GM18858 (cell line): ENCODE results near the gene SSTR3.
A peak's percentile ranks its signal among the peaks of the same experiment; 100 is the strongest.
"Not testable (repeated sequence)": the region's sequence is repeated elsewhere in the genome, so short reads cannot be mapped to it uniquely, and the experiment has no call there.

Experiments
- ATAC-seq: cut with Tn5 transposase; IDR thresholded peaks from one replicate; pipeline ENCODE4 v1.9.1; 2021; ENCODE audit not compliant: unreplicated experiment

The SSTR3 gene

GRCh38 chr22:37212174-37212906 lies at the start of gene SSTR3:
Gene SSTR3 (minus strand): TSS chr22:37212477. CDS start chr22:37207803, 4,674 bp downstream.
- ATAC-seq = no peak

- ATAC-seq = no peak
Observed at GRCh38 chr22:37260901-37261336, 48.6 kb upstream of the SSTR3 start.

GRCh38 chr22:37260155-37260795 lies 48.0 kb upstream of the SSTR3 start:
- ATAC-seq = no peak

- ATAC-seq = no peak
Observed at GRCh38 chr22:37259540-37260029, 47.3 kb upstream of the SSTR3 start.

- no peak for ATAC-seq
Observed at GRCh38 chr22:37258753-37259401, 46.6 kb upstream of the SSTR3 start.

- no peak for ATAC-seq
Observed at GRCh38 chr22:37258005-37258752, 45.9 kb upstream of the SSTR3 start.

- ATAC-seq = no peak
Observed at GRCh38 chr22:37256075-37256726, 43.9 kb upstream of the SSTR3 start.

GRCh38 chr22:37255558-37256006 lies 43.3 kb upstream of the SSTR3 start:
- ATAC-seq = no peak

GRCh38 chr22:37254867-37255233 lies 42.6 kb upstream of the SSTR3 start:
- ATAC-seq = no peak

GRCh38 chr22:37254209-37254866 lies 42.1 kb upstream of the SSTR3 start:
- no peak for ATAC-seq

- no peak for ATAC-seq
Observed at GRCh38 chr22:37253126-37253660, 40.9 kb upstream of the SSTR3 start.

GRCh38 chr22:37251836-37252235 lies 39.6 kb upstream of the SSTR3 start:
- ATAC-seq = not testable (repeated sequence)

GRCh38 chr22:37249986-37250385 lies 37.7 kb upstream of the SSTR3 start:
- ATAC-seq = no peak

GRCh38 chr22:37248251-37248650 lies 36.0 kb upstream of the SSTR3 start:
- no peak for ATAC-seq

GRCh38 chr22:37245740-37246139 lies 33.5 kb upstream of the SSTR3 start:
- ATAC-seq = no peak

- ATAC-seq = no peak
Observed at GRCh38 chr22:37244922-37245722, 32.8 kb upstream of the SSTR3 start.

GRCh38 chr22:37244114-37244921 lies 32.0 kb upstream of the SSTR3 start, which contains the start of gene RAC2:
Gene RAC2 (minus strand): TSS chr22:37244269. CDS start chr22:37244148, 121 bp downstream.
- ATAC-seq = peak; percentile 27
